COLO668 (cell line): ENCODE measurements around the gene SLC39A13.
A peak's percentile ranks its signal among the peaks of the same experiment; 100 is the strongest.

Experiments used
- DNase-seq: peaks from one replicate; lab custom pipeline; 2025; ENCODE audit not compliant: unreplicated experiment; lab: John Stamatoyannopoulos, UW

The SLC39A13 gene

DNA sequence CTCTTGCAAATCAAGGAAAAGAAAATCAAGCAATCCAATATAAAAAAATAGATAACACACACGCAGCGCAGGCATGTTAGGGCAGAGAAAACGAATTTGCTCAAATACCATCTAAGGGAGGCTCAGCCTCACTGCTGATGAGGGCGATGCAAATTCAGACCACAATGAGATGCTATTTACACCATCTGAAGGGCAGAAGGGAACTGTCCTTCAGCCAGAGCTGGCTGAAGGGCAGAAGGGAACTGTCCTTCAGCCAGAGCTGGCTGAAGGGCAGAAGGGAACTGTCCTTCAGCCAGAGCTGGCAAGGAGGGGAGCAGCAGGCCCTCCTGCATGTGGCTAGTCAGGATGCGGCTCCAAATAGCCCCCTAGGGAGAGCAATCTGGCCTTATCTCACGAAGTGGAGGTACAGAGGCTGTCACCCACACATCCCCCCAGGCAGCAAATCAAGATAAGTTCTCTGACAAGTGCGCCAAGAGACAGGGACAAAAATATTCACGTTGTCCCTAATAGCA is 7.6 kb upstream of the SLC39A13 start:
- no peak for DNase-seq

DNA sequence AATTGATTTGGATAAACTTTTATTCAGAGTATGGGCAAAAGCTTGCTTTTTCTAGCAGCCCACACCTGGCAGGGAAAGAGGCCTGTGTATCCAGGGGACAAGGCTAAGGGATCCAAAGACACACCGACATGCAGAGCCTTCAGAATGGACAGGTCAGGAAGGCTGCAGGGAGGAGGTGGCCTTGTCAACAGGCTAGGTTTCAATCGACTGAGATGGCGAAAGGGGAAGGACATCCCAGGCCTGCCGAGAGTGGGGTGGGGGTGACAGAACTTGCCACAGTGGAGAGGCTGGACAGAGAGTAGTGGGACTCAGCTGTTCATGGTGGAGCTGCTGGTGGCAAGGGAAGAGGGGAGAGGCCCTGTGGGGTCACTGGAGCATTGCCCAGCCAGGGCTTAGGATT is 5.3 kb upstream of the SLC39A13 start:
- no peak for DNase-seq

DNA sequence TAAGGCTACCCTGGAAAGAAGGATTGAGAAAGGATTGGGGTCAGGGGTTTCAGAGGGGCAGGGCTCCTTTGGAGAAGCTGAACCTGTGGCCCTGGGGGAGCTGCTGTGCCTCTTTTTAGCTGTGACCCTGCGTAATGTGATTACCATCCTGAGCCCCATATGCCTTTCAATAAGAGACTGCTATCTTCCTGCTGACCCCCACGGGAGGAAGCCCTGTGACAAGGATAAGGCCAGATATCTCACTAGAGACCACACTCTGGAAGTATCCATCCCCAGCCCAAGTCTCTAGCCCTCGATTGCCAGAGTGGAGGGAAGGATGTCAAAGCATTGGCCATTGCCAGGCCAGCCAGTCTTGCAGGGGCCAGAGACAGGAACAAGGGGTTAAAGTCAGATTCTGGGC is 4.8 kb upstream of the SLC39A13 start:
- DNase-seq, result no peak

GRCh38 chr11:47406896-47407745 is 1.3 kb upstream of the SLC39A13 start:
- DNase-seq, result no peak

- peak; percentile 57 for DNase-seq
Measured at GRCh38 chr11:47408598-47409439, 429 bp downstream of the SLC39A13 start.

DNA sequence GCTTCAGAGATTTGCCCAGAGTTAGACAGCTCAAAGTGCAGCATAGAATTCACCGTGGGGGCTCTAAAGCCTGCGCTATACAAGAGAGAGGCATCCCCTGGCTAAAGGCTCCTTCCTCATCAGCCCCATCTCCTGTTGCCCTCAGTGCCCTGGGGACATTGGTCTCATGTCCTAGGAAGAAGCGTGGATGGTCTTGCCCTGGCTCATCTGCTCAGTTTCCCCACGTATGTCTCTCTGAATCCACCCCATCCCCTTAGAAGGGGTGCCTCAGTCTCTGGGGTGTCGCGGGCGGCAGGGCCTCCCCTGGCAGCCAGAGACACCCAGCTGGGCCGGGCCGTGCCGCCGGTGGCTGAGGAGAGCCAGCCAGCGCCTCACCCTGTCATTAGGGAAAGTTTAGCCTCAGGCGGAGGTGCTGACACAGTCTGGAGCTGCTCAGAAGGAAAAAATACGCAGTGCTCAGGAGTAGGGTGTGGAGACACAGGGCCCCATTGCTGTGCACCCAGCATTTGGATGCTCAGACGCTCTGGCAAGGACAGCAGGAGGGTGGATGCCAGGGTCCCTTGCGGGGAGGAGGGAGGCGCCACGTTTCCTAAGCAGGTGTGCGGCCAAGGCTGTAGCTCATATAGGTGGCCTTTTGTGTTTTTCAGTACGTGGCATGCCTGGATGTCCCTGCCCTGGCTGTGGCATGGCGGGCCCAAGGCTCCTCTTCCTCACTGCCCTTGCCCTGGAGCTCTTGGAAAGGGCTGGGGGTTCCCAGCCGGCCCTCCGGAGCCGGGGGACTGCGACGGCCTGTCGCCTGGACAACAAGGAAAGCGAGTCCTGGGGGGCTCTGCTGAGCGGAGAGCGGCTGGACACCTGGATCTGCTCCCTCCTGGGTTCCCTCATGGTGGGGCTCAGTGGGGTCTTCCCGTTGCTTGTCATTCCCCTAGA is 1.3 kb downstream of the SLC39A13 start:
- no peak for DNase-seq

GRCh38 chr11:47410370-47411264 is 2.2 kb downstream of the SLC39A13 start:
- no peak for DNase-seq

DNA sequence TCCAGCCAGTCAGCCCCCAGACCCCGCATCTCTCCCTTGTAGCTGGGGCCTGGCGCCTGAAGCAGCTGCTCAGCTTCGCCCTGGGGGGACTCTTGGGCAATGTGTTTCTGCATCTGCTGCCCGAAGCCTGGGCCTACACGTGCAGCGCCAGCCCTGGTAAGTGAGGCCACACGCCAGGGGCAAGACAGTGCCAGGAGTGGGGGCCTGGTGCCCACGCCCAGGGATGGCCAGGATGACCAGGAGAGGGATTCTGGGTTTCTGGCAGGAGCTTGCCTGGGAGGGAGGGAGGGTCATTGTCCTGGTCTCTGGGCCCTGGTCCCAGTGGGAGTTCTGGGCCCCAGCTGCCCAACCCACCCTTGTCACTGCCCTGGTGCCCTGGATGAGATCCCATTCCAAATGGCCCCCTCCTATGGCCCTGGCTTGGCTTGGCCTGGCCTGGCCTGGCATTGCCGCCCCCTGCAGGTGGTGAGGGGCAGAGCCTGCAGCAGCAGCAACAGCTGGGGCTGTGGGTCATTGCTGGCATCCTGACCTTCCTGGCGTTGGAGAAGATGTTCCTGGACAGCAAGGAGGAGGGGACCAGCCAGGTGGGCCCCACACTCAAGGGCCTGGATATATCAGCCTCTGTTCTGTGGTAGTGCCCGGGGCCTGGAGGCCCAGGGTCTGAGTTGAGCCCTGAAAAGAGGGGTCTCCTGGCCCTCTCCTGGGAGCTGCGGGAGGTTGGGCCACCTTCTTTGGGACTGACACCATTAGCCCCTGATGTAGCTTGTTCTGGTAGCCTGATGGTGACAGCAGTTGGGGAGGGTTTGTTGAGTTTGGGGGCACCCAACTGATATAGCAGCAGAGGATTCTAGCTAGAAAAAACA is 3.7 kb downstream of the SLC39A13 start:
- peak; percentile 64 for DNase-seq

DNA sequence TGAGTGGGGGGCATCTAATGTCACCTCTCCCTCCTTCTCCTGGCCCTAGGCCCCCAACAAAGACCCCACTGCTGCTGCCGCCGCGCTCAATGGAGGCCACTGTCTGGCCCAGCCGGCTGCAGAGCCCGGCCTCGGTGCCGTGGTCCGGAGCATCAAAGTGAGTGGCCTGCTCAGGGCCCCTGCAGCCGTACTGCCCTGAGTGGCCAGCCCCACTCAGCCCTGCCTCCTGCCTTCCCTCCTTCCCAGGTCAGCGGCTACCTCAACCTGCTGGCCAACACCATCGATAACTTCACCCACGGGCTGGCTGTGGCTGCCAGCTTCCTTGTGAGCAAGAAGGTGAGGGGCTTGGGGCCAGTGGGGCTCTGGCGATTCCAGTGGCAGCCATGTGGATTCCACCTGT is 5.0 kb downstream of the SLC39A13 start:
- DNase-seq, result no peak

DNA sequence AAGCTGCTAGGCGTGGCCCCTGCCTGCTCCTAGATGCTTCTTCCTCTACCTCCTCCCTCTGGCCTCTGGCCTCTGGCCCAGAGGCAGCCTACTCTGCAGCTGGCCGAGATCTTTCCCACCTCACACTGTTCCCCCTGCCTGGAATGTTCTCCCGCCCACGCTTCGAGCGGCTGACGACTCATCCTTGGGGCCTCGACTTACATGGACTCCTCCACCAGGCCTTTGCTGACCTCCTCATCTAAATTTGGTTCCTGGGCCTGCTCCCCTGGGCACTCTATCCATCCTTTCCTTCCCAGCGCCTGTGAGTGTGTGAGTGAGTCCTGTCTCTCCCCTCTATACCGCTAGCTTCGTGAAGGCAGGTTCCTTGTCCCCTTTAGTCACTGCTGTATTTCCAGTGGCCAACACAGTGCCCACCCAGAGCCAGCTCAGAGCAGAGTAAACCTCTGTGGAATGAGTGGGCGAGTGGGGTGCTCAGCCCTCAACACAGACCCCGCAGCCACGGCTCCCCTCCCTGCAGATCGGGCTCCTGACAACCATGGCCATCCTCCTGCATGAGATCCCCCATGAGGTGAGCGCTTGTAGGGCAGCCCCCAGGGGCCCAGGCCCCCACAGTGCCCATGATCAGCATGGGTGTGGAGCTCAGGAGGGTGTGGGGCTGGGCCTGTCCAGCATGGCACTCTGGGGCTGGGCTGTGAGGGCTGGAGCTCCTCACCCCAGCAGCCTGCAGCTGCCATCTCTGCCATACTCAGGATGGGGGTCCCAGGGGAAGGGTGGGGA is 5.7 kb downstream of the SLC39A13 start:
- DNase-seq, result no peak

DNA sequence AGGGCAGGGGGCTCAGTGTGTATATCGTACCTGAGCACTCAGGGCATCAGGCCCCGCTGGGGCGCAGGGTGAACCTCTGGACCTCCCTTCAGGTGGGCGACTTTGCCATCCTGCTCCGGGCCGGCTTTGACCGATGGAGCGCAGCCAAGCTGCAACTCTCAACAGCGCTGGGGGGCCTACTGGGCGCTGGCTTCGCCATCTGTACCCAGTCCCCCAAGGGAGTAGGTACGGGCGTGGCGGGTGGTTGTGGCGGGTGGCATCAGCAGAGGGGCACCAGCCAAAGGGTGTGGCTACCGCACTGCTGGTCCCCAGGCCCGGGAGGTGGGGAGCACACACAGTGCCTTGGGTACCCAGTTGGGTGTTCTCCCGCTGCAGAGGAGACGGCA is 6.3 kb downstream of the SLC39A13 start:
- no peak for DNase-seq

- no peak for DNase-seq
Measured at GRCh38 chr11:47415091-47415854, 6.9 kb downstream of the SLC39A13 start.

- DNase-seq, result no peak
Measured at GRCh38 chr11:47415949-47416472, 7.6 kb downstream of the SLC39A13 start.

GRCh38 chr11:47417712-47418111 is 9.3 kb downstream of the SLC39A13 start:
- no peak for DNase-seq

DNA sequence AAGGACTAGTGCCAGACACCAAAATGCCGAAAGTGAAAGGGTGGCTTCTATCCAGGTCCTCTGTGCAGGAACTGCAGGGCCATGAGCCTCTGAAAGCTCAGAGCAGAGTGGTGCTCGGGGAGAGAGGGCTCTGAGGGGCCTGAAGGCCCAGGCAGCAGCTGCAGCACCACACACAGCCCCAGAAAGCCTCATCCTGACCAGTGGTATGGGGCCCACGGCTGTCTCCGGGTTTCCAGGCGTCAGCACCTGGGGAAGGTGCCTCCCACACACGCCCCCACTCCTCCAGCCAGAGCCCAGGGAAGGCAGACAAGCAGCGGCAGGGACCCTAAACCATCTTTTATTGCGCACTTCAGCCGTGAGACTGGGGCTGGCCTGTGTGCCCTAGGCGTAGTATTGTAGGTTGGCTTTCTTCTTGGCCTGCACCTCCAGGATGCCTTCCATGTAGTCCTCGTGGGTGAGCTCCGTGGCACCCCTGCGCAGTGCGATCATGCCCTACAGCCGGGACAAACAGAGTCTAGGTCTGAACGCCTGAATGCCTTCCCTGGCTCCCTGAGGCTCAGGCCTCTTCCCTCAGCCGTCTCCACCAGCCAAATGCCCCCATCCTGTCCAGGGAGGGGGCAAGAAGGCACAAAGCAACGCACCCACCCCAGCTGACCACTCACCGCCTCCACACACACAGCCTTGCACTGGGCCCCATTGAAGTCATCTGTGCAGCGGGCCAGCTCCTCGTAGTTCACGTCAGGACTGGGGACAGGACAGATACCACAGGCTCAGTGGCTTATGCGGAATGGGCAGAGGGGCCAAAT is 10.3 kb downstream of the SLC39A13 start:
- no peak for DNase-seq

DNA sequence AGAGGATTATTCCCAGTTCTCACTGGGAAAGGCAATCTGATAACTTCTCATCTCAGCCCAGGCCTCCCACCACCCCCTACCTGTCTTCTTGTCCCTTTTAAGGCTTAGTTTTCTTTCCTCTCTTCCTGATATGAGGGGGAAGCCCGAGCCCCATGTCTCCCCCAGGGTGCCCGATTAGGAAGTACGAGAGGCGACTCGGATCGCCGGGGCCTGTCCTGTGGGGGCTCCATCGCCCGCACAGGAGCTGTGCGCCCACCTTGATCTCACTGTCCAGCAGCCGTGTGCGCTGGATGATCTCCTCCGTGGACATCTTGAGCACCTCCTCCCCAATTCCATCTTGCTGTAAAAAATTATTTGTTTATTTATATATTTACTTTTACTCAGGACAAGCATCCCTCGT is 17.2 kb downstream of the SLC39A13 start:
- DNase-seq, result no peak
